WTC11 (cell line): ENCODE measurements around the gene SOCS2.

ENCODE experiments used
- CBFB ChIP-seq: sonication (generic); formaldehyde crosslinking; IDR thresholded peaks from 2 replicates; pipeline ENCODE4 v1.8.1; 2022; ENCODE audit warnings: mild to moderate bottlenecking, low read depth, missing genetic modification reagents
- NR1H2 ChIP-seq: sonication (generic); formaldehyde crosslinking; IDR thresholded peaks from 2 replicates; pipeline ENCODE4 v1.9.0; 2021; ENCODE audit warnings: mild to moderate bottlenecking, moderate library complexity, missing genetic modification reagents
- SMAD4 ChIP-seq: sonication (generic); formaldehyde crosslinking; IDR thresholded peaks from 2 replicates; pipeline ENCODE4 v1.8.0; 2022; ENCODE audit warnings: mild to moderate bottlenecking, missing genetic modification reagents
- ZBTB21 ChIP-seq: sonication (generic); formaldehyde crosslinking; IDR thresholded peaks from 2 replicates; pipeline ENCODE4 v1.8.1; 2023; ENCODE audit warnings: mild to moderate bottlenecking, missing genetic modification reagents, borderline replicate concordance
- ZNF121 ChIP-seq: sonication (generic); formaldehyde crosslinking; IDR thresholded peaks from 2 replicates; pipeline ENCODE4 v1.8.0; 2023; ENCODE audit warnings: missing genetic modification reagents
- TF ChIP-seq, protein P1 (sequence below): sonication (generic); formaldehyde crosslinking; IDR thresholded peaks from 2 replicates; pipeline ENCODE4 v1.8.1; 2022; ENCODE audit warnings: low read depth, missing genetic modification reagents, borderline replicate concordance
- TF ChIP-seq, protein P2 (sequence below): fragments of 200-600 bp; IDR thresholded peaks from 2 replicates; pipeline ENCODE4 v1.8.0; 2022; ENCODE audit warnings: antibody characterized with exemption
- TF ChIP-seq, protein P3 (sequence below): sonication (generic); formaldehyde crosslinking; IDR thresholded peaks from 2 replicates; pipeline ENCODE4 v1.8.0; 2022; ENCODE audit warnings: mild to moderate bottlenecking, missing genetic modification reagents
- TF ChIP-seq, protein P4 (sequence below): fragments of 250-450 bp; sonication (Bioruptor Pico); IDR thresholded peaks from 2 replicates; pipeline ENCODE4 v2.1.2; 2022; ENCODE audit warnings: mild to moderate bottlenecking, moderate library complexity
- TF ChIP-seq, protein P5 (sequence below): sonication (generic); formaldehyde crosslinking; IDR thresholded peaks from 2 replicates; pipeline ENCODE4 v1.8.0; 2023; ENCODE audit warnings: missing genetic modification reagents, mild to moderate bottlenecking, borderline replicate concordance
- TF ChIP-seq, protein P6 (sequence below): sonication (generic); formaldehyde crosslinking; IDR thresholded peaks from 2 replicates; pipeline ENCODE4 v1.8.1; 2023; ENCODE audit warnings: mild to moderate bottlenecking, moderate library complexity, missing genetic modification reagents

DNA sequence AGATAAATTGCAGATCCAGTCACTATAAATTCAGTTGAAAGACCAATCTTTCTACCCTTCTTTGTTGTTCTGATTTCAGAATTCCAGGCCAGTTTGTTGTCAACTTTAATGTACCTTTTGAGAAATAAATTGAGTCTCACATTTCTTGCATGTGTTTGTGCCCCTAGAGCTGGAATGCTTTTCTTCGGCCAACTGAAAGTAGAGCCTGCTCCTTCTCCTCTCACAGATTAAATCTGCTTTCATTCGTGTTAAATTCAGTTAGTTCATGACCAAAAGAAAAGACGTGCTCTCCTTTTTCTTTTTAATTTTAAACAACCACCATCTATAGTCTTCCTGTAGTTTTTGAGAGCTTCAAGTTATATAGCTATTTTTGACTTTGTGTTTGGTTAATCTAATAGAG, 22.9 kb downstream of the SOCS2 start:
- TF ChIP-seq, protein P1, sequence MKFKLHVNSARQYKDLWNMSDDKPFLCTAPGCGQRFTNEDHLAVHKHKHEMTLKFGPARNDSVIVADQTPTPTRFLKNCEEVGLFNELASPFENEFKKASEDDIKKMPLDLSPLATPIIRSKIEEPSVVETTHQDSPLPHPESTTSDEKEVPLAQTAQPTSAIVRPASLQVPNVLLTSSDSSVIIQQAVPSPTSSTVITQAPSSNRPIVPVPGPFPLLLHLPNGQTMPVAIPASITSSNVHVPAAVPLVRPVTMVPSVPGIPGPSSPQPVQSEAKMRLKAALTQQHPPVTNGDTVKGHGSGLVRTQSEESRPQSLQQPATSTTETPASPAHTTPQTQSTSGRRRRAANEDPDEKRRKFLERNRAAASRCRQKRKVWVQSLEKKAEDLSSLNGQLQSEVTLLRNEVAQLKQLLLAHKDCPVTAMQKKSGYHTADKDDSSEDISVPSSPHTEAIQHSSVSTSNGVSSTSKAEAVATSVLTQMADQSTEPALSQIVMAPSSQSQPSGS (CRISPR knock-in tag): no peak
- TF ChIP-seq, protein P2, sequence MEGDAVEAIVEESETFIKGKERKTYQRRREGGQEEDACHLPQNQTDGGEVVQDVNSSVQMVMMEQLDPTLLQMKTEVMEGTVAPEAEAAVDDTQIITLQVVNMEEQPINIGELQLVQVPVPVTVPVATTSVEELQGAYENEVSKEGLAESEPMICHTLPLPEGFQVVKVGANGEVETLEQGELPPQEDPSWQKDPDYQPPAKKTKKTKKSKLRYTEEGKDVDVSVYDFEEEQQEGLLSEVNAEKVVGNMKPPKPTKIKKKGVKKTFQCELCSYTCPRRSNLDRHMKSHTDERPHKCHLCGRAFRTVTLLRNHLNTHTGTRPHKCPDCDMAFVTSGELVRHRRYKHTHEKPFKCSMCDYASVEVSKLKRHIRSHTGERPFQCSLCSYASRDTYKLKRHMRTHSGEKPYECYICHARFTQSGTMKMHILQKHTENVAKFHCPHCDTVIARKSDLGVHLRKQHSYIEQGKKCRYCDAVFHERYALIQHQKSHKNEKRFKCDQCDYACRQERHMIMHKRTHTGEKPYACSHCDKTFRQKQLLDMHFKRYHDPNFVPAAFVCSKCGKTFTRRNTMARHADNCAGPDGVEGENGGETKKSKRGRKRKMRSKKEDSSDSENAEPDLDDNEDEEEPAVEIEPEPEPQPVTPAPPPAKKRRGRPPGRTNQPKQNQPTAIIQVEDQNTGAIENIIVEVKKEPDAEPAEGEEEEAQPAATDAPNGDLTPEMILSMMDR: no peak
- TF ChIP-seq, protein P3, sequence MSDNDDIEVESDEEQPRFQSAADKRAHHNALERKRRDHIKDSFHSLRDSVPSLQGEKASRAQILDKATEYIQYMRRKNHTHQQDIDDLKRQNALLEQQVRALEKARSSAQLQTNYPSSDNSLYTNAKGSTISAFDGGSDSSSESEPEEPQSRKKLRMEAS (CRISPR knock-in tag): no peak
- TF ChIP-seq, protein P4, sequence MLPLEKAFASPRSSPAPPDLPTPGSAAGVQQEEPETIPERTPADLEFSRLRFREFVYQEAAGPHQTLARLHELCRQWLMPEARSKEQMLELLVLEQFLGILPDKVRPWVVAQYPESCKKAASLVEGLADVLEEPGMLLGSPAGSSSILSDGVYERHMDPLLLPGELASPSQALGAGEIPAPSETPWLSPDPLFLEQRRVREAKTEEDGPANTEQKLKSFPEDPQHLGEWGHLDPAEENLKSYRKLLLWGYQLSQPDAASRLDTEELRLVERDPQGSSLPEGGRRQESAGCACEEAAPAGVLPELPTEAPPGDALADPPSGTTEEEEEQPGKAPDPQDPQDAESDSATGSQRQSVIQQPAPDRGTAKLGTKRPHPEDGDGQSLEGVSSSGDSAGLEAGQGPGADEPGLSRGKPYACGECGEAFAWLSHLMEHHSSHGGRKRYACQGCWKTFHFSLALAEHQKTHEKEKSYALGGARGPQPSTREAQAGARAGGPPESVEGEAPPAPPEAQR (CRISPR knock-in tag): no peak
- TF ChIP-seq, protein P5, sequence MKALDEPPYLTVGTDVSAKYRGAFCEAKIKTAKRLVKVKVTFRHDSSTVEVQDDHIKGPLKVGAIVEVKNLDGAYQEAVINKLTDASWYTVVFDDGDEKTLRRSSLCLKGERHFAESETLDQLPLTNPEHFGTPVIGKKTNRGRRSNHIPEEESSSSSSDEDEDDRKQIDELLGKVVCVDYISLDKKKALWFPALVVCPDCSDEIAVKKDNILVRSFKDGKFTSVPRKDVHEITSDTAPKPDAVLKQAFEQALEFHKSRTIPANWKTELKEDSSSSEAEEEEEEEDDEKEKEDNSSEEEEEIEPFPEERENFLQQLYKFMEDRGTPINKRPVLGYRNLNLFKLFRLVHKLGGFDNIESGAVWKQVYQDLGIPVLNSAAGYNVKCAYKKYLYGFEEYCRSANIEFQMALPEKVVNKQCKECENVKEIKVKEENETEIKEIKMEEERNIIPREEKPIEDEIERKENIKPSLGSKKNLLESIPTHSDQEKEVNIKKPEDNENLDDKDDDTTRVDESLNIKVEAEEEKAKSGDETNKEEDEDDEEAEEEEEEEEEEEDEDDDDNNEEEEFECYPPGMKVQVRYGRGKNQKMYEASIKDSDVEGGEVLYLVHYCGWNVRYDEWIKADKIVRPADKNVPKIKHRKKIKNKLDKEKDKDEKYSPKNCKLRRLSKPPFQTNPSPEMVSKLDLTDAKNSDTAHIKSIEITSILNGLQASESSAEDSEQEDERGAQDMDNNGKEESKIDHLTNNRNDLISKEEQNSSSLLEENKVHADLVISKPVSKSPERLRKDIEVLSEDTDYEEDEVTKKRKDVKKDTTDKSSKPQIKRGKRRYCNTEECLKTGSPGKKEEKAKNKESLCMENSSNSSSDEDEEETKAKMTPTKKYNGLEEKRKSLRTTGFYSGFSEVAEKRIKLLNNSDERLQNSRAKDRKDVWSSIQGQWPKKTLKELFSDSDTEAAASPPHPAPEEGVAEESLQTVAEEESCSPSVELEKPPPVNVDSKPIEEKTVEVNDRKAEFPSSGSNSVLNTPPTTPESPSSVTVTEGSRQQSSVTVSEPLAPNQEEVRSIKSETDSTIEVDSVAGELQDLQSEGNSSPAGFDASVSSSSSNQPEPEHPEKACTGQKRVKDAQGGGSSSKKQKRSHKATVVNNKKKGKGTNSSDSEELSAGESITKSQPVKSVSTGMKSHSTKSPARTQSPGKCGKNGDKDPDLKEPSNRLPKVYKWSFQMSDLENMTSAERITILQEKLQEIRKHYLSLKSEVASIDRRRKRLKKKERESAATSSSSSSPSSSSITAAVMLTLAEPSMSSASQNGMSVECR (CRISPR knock-in tag): no peak
- TF ChIP-seq, protein P6, sequence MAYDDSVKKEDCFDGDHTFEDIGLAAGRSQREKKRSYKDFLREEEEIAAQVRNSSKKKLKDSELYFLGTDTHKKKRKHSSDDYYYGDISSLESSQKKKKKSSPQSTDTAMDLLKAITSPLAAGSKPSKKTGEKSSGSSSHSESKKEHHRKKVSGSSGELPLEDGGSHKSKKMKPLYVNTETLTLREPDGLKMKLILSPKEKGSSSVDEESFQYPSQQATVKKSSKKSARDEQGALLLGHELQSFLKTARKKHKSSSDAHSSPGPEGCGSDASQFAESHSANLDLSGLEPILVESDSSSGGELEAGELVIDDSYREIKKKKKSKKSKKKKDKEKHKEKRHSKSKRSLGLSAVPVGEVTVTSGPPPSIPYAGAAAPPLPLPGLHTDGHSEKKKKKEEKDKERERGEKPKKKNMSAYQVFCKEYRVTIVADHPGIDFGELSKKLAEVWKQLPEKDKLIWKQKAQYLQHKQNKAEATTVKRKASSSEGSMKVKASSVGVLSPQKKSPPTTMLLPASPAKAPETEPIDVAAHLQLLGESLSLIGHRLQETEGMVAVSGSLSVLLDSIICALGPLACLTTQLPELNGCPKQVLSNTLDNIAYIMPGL: no peak
- TF ChIP-seq CBFB (CRISPR knock-in tag) (no peak), SMAD4 (CRISPR knock-in tag) (no peak), ZBTB21 (CRISPR knock-in tag) (no peak), NR1H2 (CRISPR knock-in tag) (no peak), ZNF121 (CRISPR knock-in tag) (no peak)
